GM23338 (cell line): Measurements from ENCODE around the gene HTATSF1. TPM values are rescaled to one million over a fixed set of nuclear protein-coding genes. Genes with fewer than 3 reads are reported as not detected.

Experiments used
- ATAC-seq: fragments of 200-7000 bp; cut with Tn5 transposase; 3 replicates; pipeline ENCODE4 v1.9.1; 2020
- DNase-seq: peaks from one replicate; pipeline ENCODE4 v3.0.0-alpha.2; 2015; ENCODE audit warnings: low spot score
- H2AFZ ChIP-seq: fragments of 200-600 bp; sonication (generic); 2 replicates; pipeline ENCODE4 v1.8.0; 2016; ENCODE audit warnings: antibody characterized with exemption, mild to moderate bottlenecking, moderate library complexity
- H3F3A ChIP-seq: fragments of 200-600 bp; sonication (generic); replicated peaks from 2 replicates; pipeline ENCODE4 v1.8.0; 2017; ENCODE audit warnings: antibody characterized with exemption, mixed run types, low read depth
- H3K27ac ChIP-seq: fragments of 200-600 bp; sonication (generic); 2 replicates; pipeline ENCODE4 v1.6.1; 2016; ENCODE audit warnings: low read depth
- H3K27me3 ChIP-seq: fragments of 200-600 bp; sonication (generic); 2 replicates; pipeline ENCODE4 v1.8.0; 2016; ENCODE audit warnings: mild to moderate bottlenecking, mixed run types, moderate library complexity; ENCODE audit not compliant: insufficient read depth
- H3K36me3 ChIP-seq: fragments of 200-600 bp; sonication (generic); 2 replicates; pipeline ENCODE4 v1.8.0; 2016; ENCODE audit warnings: mild to moderate bottlenecking; ENCODE audit not compliant: insufficient read depth
- H3K4me1 ChIP-seq: fragments of 200-600 bp; sonication (generic); 2 replicates; pipeline ENCODE4 v1.8.0; 2016; ENCODE audit warnings: mild to moderate bottlenecking, moderate library complexity; ENCODE audit not compliant: insufficient read depth
- H3K4me2 ChIP-seq: fragments of 200-600 bp; sonication (generic); 2 replicates; pipeline ENCODE4 v1.7.1; 2017; ENCODE audit warnings: mixed run types
- H3K4me3 ChIP-seq: fragments of 200-600 bp; sonication (generic); 2 replicates; pipeline ENCODE4 v1.6.1; 2016; ENCODE audit warnings: mixed run types
- H3K79me2 ChIP-seq: fragments of 200-600 bp; sonication (generic); replicated peaks from 2 replicates; pipeline ENCODE4 v1.8.0; 2017; ENCODE audit warnings: mild to moderate bottlenecking; ENCODE audit not compliant: insufficient read depth
- H3K9me2 ChIP-seq: fragments of 200-600 bp; sonication (generic); 2 replicates; pipeline ENCODE4 v1.8.0; 2017; ENCODE audit not compliant: insufficient read depth
- H4K20me1 ChIP-seq: fragments of 200-600 bp; sonication (generic); replicated peaks from 2 replicates; pipeline ENCODE4 v1.8.0; 2017; ENCODE audit warnings: mild to moderate bottlenecking; ENCODE audit not compliant: insufficient read depth
- H3K27ac Mint-ChIP-seq: 2 replicates; pipeline ENCODE4 v1.8.0; 2020; ENCODE audit warnings: inconsistent platforms, mild to moderate bottlenecking, moderate library complexity, mixed read lengths
- H3K27me3 Mint-ChIP-seq: 3 replicates; pipeline ENCODE4 v1.8.0; 2022; ENCODE audit warnings: low read depth, mild to moderate bottlenecking, moderate library complexity, mixed read lengths, inconsistent platforms; ENCODE audit not compliant: insufficient read depth, poor library complexity
- H3K36me3 Mint-ChIP-seq: 3 replicates; pipeline ENCODE4 v1.8.0; 2021; ENCODE audit warnings: low read depth, mild to moderate bottlenecking, inconsistent platforms, moderate library complexity, mixed read lengths
- H3K4me1 Mint-ChIP-seq: 3 replicates; pipeline ENCODE4 v1.8.0; 2020; ENCODE audit warnings: mild to moderate bottlenecking, inconsistent platforms, mixed read lengths
- H3K4me3 Mint-ChIP-seq: 3 replicates; pipeline ENCODE4 v1.8.0; 2021; ENCODE audit warnings: moderate library complexity, mild to moderate bottlenecking, inconsistent platforms, mixed read lengths
- H3K9me3 Mint-ChIP-seq: 3 replicates; pipeline ENCODE4 v1.8.0; 2020; ENCODE audit warnings: moderate library complexity, mild to moderate bottlenecking, inconsistent platforms, mixed read lengths
- CTCF ChIP-seq, 2 experiments: fragments of 200-600 bp in 1 of 2; sonication (generic) in 1 of 2; conservative IDR thresholded peaks; 2 replicates each; pipeline versions ENCODE4 v1.5.1 to v1.6.1; 2016 to 2017; ENCODE audit warnings: antibody characterized with exemption in 2 of 2, low read depth in 2 of 2, mild to moderate bottlenecking in 2 of 2, moderate library complexity in 1 of 2
- POLR2AphosphoS5 ChIP-seq: IDR thresholded peaks from 2 replicates; pipeline ENCODE4 v1.6.1; 2016; ENCODE audit warnings: antibody characterized with exemption, low read depth
- ZNF114 ChIP-seq: fragments of 250-450 bp; sonication (Bioruptor Pico); IDR thresholded peaks from 2 replicates; pipeline ENCODE4 v1.5.0; 2020; ENCODE audit warnings: mild to moderate bottlenecking, moderate library complexity
- ZNF331 ChIP-seq: fragments of 250-450 bp; sonication (Bioruptor Pico); IDR thresholded peaks from 2 replicates; pipeline ENCODE4 v1.5.0; 2020; ENCODE audit warnings: low read depth, mild to moderate bottlenecking, moderate library complexity
- polyA plus RNA-seq: library from polyadenylated mRNA; unstranded; fragments of >200 nt; fragmentation: Nextera tagmentation; extraction: Ambion mirVana; gene quantifications from 2 replicates; pipeline ENCODE4 v1.2.1, GENCODE V29; 2016
- total RNA-seq: library from RNA; depleted of rRNA; stranded (reverse); fragments of >200 nt; shearing (Covaris generic); gene quantifications from 2 replicates; pipeline ENCODE4 v1.2.3, GENCODE V29; 2014

The HTATSF1 gene
- total and polyA plus RNA-seq, 2 experiments from 2014 or later = 85.5 to 86.8 TPM

- TF ChIP-seq ZNF114 (CRISPR knock-in tag) = no peak
- peak; percentile 67 for TF ChIP-seq ZNF331 (CRISPR knock-in tag)
- H3K9me3 Mint-ChIP-seq = no peaks in the 10 kb centered on the region; the same call in 2 of the 3 replicates
- no peak within 1 kb of the TSS for H3K4me3 Mint-ChIP-seq
Measured at GRCh38 chrX:136487647-136488046, 9.7 kb upstream of the HTATSF1 start, which contains the start of gene BRS3. Gene BRS3 (plus strand): TSS chrX:136487947. CDS start chrX:136488115, 168 bp downstream.

GRCh38 chrX:136488706-136489105, 8.7 kb upstream of the HTATSF1 start:
- Histone ChIP-seq H3K4me3 (no peak overlapping the region), H4K20me1 (no peaks in the 10 kb centered on the region), H3K79me2 (no peaks in the 10 kb centered on the region), H3K4me2 (no peak overlapping the region), H3K36me3 (no peaks in the 10 kb centered on the region), H2AFZ (no peak overlapping the region), H3K27me3 (no peaks in the 10 kb centered on the region), H3K27ac (no peak overlapping the region), H3F3A (no peaks in the 10 kb centered on the region), H3K4me1 (no peaks in the 10 kb centered on the region), H3K9me2 (no peaks in the 10 kb centered on the region)
- ATAC-seq = no peak
- Mint-ChIP-seq H3K4me3 (no peak overlapping the region), H3K9me3 (no peaks in the 10 kb centered on the region; the same call in 2 of the 3 replicates), H3K27ac (no peak overlapping the region), H3K27me3 (no peaks in the 10 kb centered on the region), H3K36me3 (no peaks in the 10 kb centered on the region), H3K4me1 (peaks cover 2% of the 10 kb centered on the region; the same call in 1 of the 3 replicates)
- TF ChIP-seq ZNF331 (CRISPR knock-in tag) = no peak
- no peak for DNase-seq

More at GRCh38 chrX:136487647-136488046, 9.7 kb upstream of the HTATSF1 start, which contains the start of gene BRS3:
- no peaks in the 10 kb centered on the region for H4K20me1 ChIP-seq
- H3K4me3 ChIP-seq = no peak within 1 kb of the TSS
- ATAC-seq (no peak), DNase-seq (no peak)
- H3K9me2 ChIP-seq = no peaks in the 10 kb centered on the region
- H3F3A ChIP-seq = no peaks in the 10 kb centered on the region
- H3K4me2 ChIP-seq = no peak within 1 kb of the TSS
- H3K27me3 ChIP-seq = no peaks in the 10 kb centered on the region
- H3K79me2 ChIP-seq = no peaks in the 10 kb centered on the region
- no peak within 1 kb of the TSS for H3K27ac Mint-ChIP-seq
- H2AFZ ChIP-seq = no peak within 1 kb of the TSS
- no peaks in the 10 kb centered on the region for H3K36me3 Mint-ChIP-seq
- H3K27ac ChIP-seq = no peak within 1 kb of the TSS
- H3K36me3 ChIP-seq = no peaks in the 10 kb centered on the region
- H3K27me3 Mint-ChIP-seq = no peaks in the 10 kb centered on the region
- no peaks in the 10 kb centered on the region for H3K4me1 ChIP-seq
- H3K4me1 Mint-ChIP-seq = peaks cover 2% of the 10 kb centered on the region; the same call in 1 of the 3 replicates

GRCh38 chrX:136491832-136492231, 5.6 kb upstream of the HTATSF1 start:
- no peaks in the 10 kb centered on the region for H4K20me1 ChIP-seq
- no peak overlapping the region for H3K4me3 ChIP-seq
- H3K4me1 Mint-ChIP-seq = peaks cover 2% of the 10 kb centered on the region; the same call in 1 of the 3 replicates
- TF ChIP-seq POLR2AphosphoS5 (no peak), CTCF (conservative IDR thresholded peaks at IDR 0.05; ENCODE audit: low read depth in 2 of 2) (peak; percentile 23 to 38; a peak in 3 of 4 replicates)
- H3K79me2 ChIP-seq = no peaks in the 10 kb centered on the region
- ATAC-seq = peak; percentile 69
- no peaks in the 10 kb centered on the region for H3K36me3 Mint-ChIP-seq
- H3F3A ChIP-seq = no peaks in the 10 kb centered on the region
- H3K36me3 ChIP-seq = no peaks in the 10 kb centered on the region
- H3K4me3 Mint-ChIP-seq = no peak overlapping the region
- no peak overlapping the region for H3K27ac ChIP-seq
- H2AFZ ChIP-seq = 0 out of 2 replicates have a peak overlapping the region, but pooled peaks have one; percentile 56
- H3K27me3 Mint-ChIP-seq = no peaks in the 10 kb centered on the region
- no peaks in the 10 kb centered on the region for H3K27me3 ChIP-seq
- H3K27ac Mint-ChIP-seq = no peak overlapping the region
- no peak overlapping the region for H3K4me2 ChIP-seq
- no peaks in the 10 kb centered on the region; the same call in 2 of the 3 replicates for H3K9me3 Mint-ChIP-seq
- DNase-seq = peak; percentile 20
- H3K9me2 ChIP-seq = no peaks in the 10 kb centered on the region
- no peaks in the 10 kb centered on the region for H3K4me1 ChIP-seq
